GM12875 (cell line): ENCODE results near the gene MDH1.
"Not testable (repeated sequence)": the region's sequence is repeated elsewhere in the genome, so short reads cannot be mapped to it uniquely, and the experiment has no call there.

Experiments used
- H3K4me3 ChIP-seq: one replicate; pipeline ENCODE4 v1.5.1; 2011; ENCODE audit warnings: low read depth, low read length, control low read depth
- CTCF ChIP-seq: IDR thresholded peaks from 2 replicates; pipeline ENCODE4 v1.5.1; 2011; ENCODE audit warnings: low read depth, mild to moderate bottlenecking, control low read depth, inconsistent platforms, low read length, moderate library complexity, borderline replicate concordance; ENCODE audit not compliant: insufficient read depth

The MDH1 gene

GRCh38 chr2:63619328-63619727, 30.6 kb downstream of the MDH1 start:
- TF ChIP-seq CTCF: no peak
- no peak overlapping the region for H3K4me3 ChIP-seq

GRCh38 chr2:63622751-63623150, 34.0 kb downstream of the MDH1 start:
- no peak for TF ChIP-seq CTCF
- H3K4me3 ChIP-seq: no peak overlapping the region

GRCh38 chr2:63623763-63624162, 35.0 kb downstream of the MDH1 start:
- not testable (repeated sequence) for H3K4me3 ChIP-seq

- TF ChIP-seq CTCF: no peak
- H3K4me3 ChIP-seq: no peak overlapping the region
Measured at GRCh38 chr2:63627866-63628265, 39.1 kb downstream of the MDH1 start.

GRCh38 chr2:63628403-63628942, 39.7 kb downstream of the MDH1 start:
- TF ChIP-seq CTCF: no peak
- H3K4me3 ChIP-seq: no peak overlapping the region

- H3K4me3 ChIP-seq: no peak overlapping the region
- no peak for TF ChIP-seq CTCF
Measured at GRCh38 chr2:63631501-63631900, 42.7 kb downstream of the MDH1 start.

GRCh38 chr2:63632382-63632781, 43.6 kb downstream of the MDH1 start:
- H3K4me3 ChIP-seq: no peak overlapping the region
- TF ChIP-seq CTCF: no peak

- no peak for TF ChIP-seq CTCF
- no peak overlapping the region for H3K4me3 ChIP-seq
Measured at GRCh38 chr2:63639344-63639743, 50.6 kb downstream of the MDH1 start.
